Left renal pelvis (tissue), 4 donors: ENCODE results near the gene WDR12. TPM values are rescaled to one million over a fixed set of nuclear protein-coding genes. Genes with fewer than 3 reads are reported as not detected.

Source experiments
- polyA plus RNA-seq, 4 donors: library from polyadenylated mRNA; unstranded; fragments of 120-200 nt; gene quantifications; one replicate each; pipeline ENCODE4 v1.2.1, GENCODE V29; 2013; ENCODE audit not compliant: insufficient read length in 4 of 4

WDR12 gene
- polyA plus RNA-seq, 4 donors: 74.6 to 119 (median 107) TPM

Other genes starting within 250 kb of the WDR12 start
- gene ICA1L, start 39.9 kb downstream of the WDR12 start, polyA plus RNA-seq: 10 to 100 TPM; 13.1 to 28.9 (median 19.7) TPM
- 10 to 100 TPM; 11.7 to 21.1 (median 14.7) TPM for gene CARF, start 602 bp upstream of the WDR12 start, polyA plus RNA-seq
- 10 to 100 TPM; 10.7 to 15.0 (median 12.5) TPM for gene NBEAL1, start 103.2 kb upstream of the WDR12 start, polyA plus RNA-seq